ENCODE measurements around the gene RPL28. TPM values are rescaled to one million over a fixed set of nuclear protein-coding genes. Genes with fewer than 3 reads are reported as not detected.
"Not testable (repeated sequence)": the region's sequence is repeated elsewhere in the genome, so short reads cannot be mapped to it uniquely, and the experiment has no call there.

Gene RPL28
- total RNA-seq, 1 donor from 2014 or later = 664 TPM

GRCh38 chr19:55436847-55437246 lies 51.1 kb downstream of the RPL28 start:
- intact Hi-C loops (cut with DNase I) = no loop called here
- no peak for ATAC-seq
- no peak for DNase-seq (ENCODE audit: missing footprints)

- ATAC-seq (peak; percentile 75), DNase-seq (ENCODE audit: missing footprints) (no peak)
- intact Hi-C loops (cut with DNase I) = no loop called here
Observed at GRCh38 chr19:55437410-55437809, 51.7 kb downstream of the RPL28 start.

- ATAC-seq (no peak), DNase-seq (ENCODE audit: missing footprints) (no peak)
- intact Hi-C loops (cut with DNase I) = no loop called here
Observed at GRCh38 chr19:55439052-55439451, 53.3 kb downstream of the RPL28 start.

- ATAC-seq (no peak), DNase-seq (ENCODE audit: missing footprints) (no peak)
- intact Hi-C loops (cut with DNase I) = no loop called here
Observed at GRCh38 chr19:55440411-55441105, 54.8 kb downstream of the RPL28 start.

- ATAC-seq (no peak), DNase-seq (ENCODE audit: missing footprints) (no peak)
- intact Hi-C loops (cut with DNase I) = no loop called here
Observed at GRCh38 chr19:55441319-55441691, 55.6 kb downstream of the RPL28 start.

GRCh38 chr19:55441692-55442321 lies 56.1 kb downstream of the RPL28 start:
- ATAC-seq (no peak), DNase-seq (ENCODE audit: missing footprints) (no peak)
- intact Hi-C loops (cut with DNase I) = no loop called here

GRCh38 chr19:55442372-55442961 lies 56.7 kb downstream of the RPL28 start:
- intact Hi-C loops (cut with DNase I) = no loop called here
- DNase-seq (ENCODE audit: missing footprints) (no peak), ATAC-seq (no peak)

GRCh38 chr19:55443045-55443823 lies 57.5 kb downstream of the RPL28 start, which contains the start of gene SHISA7:
TSS of gene SHISA7 (minus strand) at chr19:55443300. CDS start at chr19:55442863, 437 bp downstream.
- intact Hi-C loops (cut with DNase I) = no loop called here
- DNase-seq (ENCODE audit: missing footprints) = no peak
- ATAC-seq = no peak

- DNase-seq (ENCODE audit: missing footprints) (no peak), ATAC-seq (no peak)
- intact Hi-C loops (cut with DNase I) = no loop called here
Observed at GRCh38 chr19:55443824-55444480, 58.2 kb downstream of the RPL28 start.

- ATAC-seq (no peak), DNase-seq (ENCODE audit: missing footprints) (no peak)
- intact Hi-C loops (cut with DNase I) = no loop called here
Observed at GRCh38 chr19:55444646-55445045, 58.9 kb downstream of the RPL28 start.

- intact Hi-C loops (cut with DNase I) = no loop called here
- DNase-seq (ENCODE audit: missing footprints) (no peak), ATAC-seq (no peak)
Observed at GRCh38 chr19:55446060-55446459, 60.3 kb downstream of the RPL28 start.

- ATAC-seq (peak; percentile 47), DNase-seq (ENCODE audit: missing footprints) (no peak)
- intact Hi-C loops (cut with DNase I) = no loop called here
Observed at GRCh38 chr19:55447421-55448174, 61.9 kb downstream of the RPL28 start.

- DNase-seq (ENCODE audit: missing footprints); ATAC-seq; intact Hi-C loops (cut with DNase I): not testable (repeated sequence)
Observed at GRCh38 chr19:55448175-55448490, 62.4 kb downstream of the RPL28 start.

GRCh38 chr19:55449469-55449868 lies 63.7 kb downstream of the RPL28 start:
- intact Hi-C loops (cut with DNase I) = no loop called here
- DNase-seq (ENCODE audit: missing footprints) = no peak
- no peak for ATAC-seq

- intact Hi-C loops (cut with DNase I) = no loop called here
- DNase-seq (ENCODE audit: missing footprints) (no peak), ATAC-seq (no peak)
Observed at GRCh38 chr19:55451163-55451964, 65.6 kb downstream of the RPL28 start.

- DNase-seq (ENCODE audit: missing footprints) = no peak
- no peak for ATAC-seq
- intact Hi-C loops (cut with DNase I) = no loop called here
Observed at GRCh38 chr19:55451965-55452748, 66.4 kb downstream of the RPL28 start.

Data from Right ventricle myocardium inferior (tissue), 1 donor.